Measurements from ENCODE around the gene REM2.
A peak's percentile ranks its signal among the peaks of the same experiment; 100 is the strongest.

DNA sequence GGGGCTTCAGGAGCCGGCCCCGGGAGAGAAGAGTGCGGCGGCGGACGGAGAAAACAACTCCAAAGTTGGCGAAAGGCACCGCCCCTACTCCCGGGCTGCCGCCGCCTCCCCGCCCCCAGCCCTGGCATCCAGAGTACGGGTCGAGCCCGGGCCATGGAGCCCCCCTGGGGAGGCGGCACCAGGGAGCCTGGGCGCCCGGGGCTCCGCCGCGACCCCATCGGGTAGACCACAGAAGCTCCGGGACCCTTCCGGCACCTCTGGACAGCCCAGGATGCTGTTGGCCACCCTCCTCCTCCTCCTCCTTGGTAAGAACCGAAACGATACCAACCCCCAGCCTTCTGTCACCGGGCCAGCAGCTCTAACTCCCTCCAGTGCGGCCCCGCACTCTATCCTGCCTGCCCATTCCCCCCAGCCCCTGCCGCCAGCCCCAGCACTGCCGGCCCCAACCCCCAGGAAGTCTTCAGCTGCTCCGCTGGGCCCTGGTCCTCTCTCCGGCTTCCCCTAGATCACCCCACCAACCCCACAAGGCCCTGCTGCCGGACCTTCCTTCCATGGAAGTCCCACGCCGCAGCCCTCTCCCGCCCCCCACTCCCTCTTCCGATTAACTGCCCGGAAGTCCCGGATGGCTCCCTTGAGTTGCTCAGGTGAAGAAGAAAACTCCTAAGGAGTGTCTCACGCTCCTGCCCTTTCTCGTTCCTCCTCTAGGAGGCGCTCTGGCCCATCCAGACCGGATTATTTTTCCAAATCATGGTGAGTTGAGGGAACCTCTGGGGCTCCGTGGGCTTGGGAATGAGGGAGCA, 10.8 kb upstream of the REM2 start:
- TF ChIP-seq, protein P1, sequence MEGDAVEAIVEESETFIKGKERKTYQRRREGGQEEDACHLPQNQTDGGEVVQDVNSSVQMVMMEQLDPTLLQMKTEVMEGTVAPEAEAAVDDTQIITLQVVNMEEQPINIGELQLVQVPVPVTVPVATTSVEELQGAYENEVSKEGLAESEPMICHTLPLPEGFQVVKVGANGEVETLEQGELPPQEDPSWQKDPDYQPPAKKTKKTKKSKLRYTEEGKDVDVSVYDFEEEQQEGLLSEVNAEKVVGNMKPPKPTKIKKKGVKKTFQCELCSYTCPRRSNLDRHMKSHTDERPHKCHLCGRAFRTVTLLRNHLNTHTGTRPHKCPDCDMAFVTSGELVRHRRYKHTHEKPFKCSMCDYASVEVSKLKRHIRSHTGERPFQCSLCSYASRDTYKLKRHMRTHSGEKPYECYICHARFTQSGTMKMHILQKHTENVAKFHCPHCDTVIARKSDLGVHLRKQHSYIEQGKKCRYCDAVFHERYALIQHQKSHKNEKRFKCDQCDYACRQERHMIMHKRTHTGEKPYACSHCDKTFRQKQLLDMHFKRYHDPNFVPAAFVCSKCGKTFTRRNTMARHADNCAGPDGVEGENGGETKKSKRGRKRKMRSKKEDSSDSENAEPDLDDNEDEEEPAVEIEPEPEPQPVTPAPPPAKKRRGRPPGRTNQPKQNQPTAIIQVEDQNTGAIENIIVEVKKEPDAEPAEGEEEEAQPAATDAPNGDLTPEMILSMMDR (IDR thresholded peaks at IDR 0.05): peak in 5 of 7 experiments; percentile 94 to 97 (median 95)
- TF ChIP-seq POLR2A (IDR thresholded peaks at IDR 0.05): no peak
- TF ChIP-seq POLR2AphosphoS5 (IDR thresholded peaks at IDR 0.05): peak in 2 of 3 donors; percentile 43 to 87
- no peak for TF ChIP-seq EP300 (IDR thresholded peaks at IDR 0.05)

All from stomach (tissue), 4 donors.